Endothelial cell of umbilical vein (primary cell): ENCODE data around the gene SSX2IP. TPM values are rescaled to one million over a fixed set of nuclear protein-coding genes. Genes with fewer than 3 reads are reported as not detected.

Experiments
- BruUV-seq: library from RNA; stranded (reverse); fragments of 400-500 nt; replicated peaks from 2 replicates; lab custom pipeline; 2021; lab: Mats Ljungman, UMichigan
- CTCF ChIA-PET: fragments of 300-600, 350-600 bp; sonication (Branson Sonifier 250); formaldehyde crosslinking; loops from one replicate; lab custom pipeline; 2021; ENCODE audit warnings: antibody characterized with exemption, inconsistent platforms; lab: Charles Lee
- POLR2A ChIA-PET: fragments of 300-600, 350-600 bp; sonication (Branson Sonifier 250); formaldehyde crosslinking; loops from one replicate; lab custom pipeline; 2021; ENCODE audit warnings: antibody characterized with exemption, inconsistent platforms; lab: Charles Lee
- DNase-seq: peaks from one replicate; pipeline ENCODE4 v3.0.0-alpha.2; 2011; ENCODE audit warnings: low read depth, low spot score
- FAIRE-seq: peaks from 2 replicates; lab custom pipeline; 2011; peaks lifted over from hg19 to GRCh38; lab: Jason Lieb, UNC
- H2AFZ ChIP-seq: 2 replicates; pipeline ENCODE4 v1.6.0; 2012; ENCODE audit warnings: low read depth, low read length, control low read depth, inconsistent platforms
- H3K27ac ChIP-seq: 2 replicates; pipeline ENCODE4 v1.5.1; 2011; ENCODE audit warnings: low read depth, mild to moderate bottlenecking, control low read depth, low read length, moderate library complexity; ENCODE audit not compliant: insufficient read depth
- H3K27me3 ChIP-seq, 2 experiments: 2 replicates each; pipeline versions ENCODE4 v1.6.0 to v1.6.1; 2011; ENCODE audit warnings: low read length in 2 of 2, mixed read lengths in 1 of 2; ENCODE audit not compliant: control insufficient read depth in 2 of 2, insufficient read depth in 2 of 2
- H3K36me3 ChIP-seq, 2 experiments: 2 replicates in 1 of 2; 3 replicates in 1 of 2; pipeline ENCODE4 v1.5.1; 2011; ENCODE audit warnings: low read length in 2 of 2, mild to moderate bottlenecking in 1 of 2, moderate library complexity in 1 of 2; ENCODE audit not compliant: control insufficient read depth in 2 of 2, insufficient read depth in 2 of 2; ENCODE audit errors: extremely low read depth in 1 of 2
- H3K4me1 ChIP-seq: 3 replicates; pipeline ENCODE4 v1.5.1; 2011; ENCODE audit warnings: mild to moderate bottlenecking, low read length; ENCODE audit not compliant: control insufficient read depth, insufficient read depth; ENCODE audit errors: extremely low read depth
- H3K4me2 ChIP-seq: 2 replicates; pipeline ENCODE4 v1.6.1; 2011; ENCODE audit warnings: low read length, control low read depth, mixed read lengths; ENCODE audit not compliant: insufficient read depth
- H3K4me3 ChIP-seq, 3 experiments: fragments of 200-600 bp in 1 of 3; sonication (generic), shearing (Covaris generic) in 1 of 3; replicated peaks in 1 of 3; 2 replicates each; pipeline ENCODE4 v1.5.1; 2011 to 2016; ENCODE audit warnings: control low read depth in 3 of 3, low read length in 3 of 3, mild to moderate bottlenecking in 2 of 3, inconsistent platforms in 1 of 3, low read depth in 1 of 3, moderate library complexity in 1 of 3; ENCODE audit not compliant: insufficient read depth in 1 of 3
- H3K79me2 ChIP-seq: 2 replicates; pipeline ENCODE4 v1.6.0; 2012; ENCODE audit warnings: low read length, inconsistent platforms; ENCODE audit not compliant: control insufficient read depth, insufficient read depth
- H3K9ac ChIP-seq: replicated peaks from 2 replicates; pipeline ENCODE3; 2011; ENCODE audit warnings: low read length, control low read depth; ENCODE audit not compliant: insufficient read depth; ENCODE audit errors: extremely low read depth
- H3K9me1 ChIP-seq: replicated peaks from 3 replicates; pipeline ENCODE4 v1.6.0; 2011; ENCODE audit warnings: mild to moderate bottlenecking, low read length; ENCODE audit not compliant: control insufficient read depth, insufficient read depth; ENCODE audit errors: extremely low read depth
- H3K9me3 ChIP-seq: replicated peaks from 2 replicates; pipeline ENCODE4 v1.5.1; 2012; ENCODE audit warnings: low read length, inconsistent platforms; ENCODE audit not compliant: control insufficient read depth, insufficient read depth
- H4K20me1 ChIP-seq: replicated peaks from 2 replicates; pipeline ENCODE3; 2011; ENCODE audit warnings: mild to moderate bottlenecking, low read length; ENCODE audit not compliant: control insufficient read depth, insufficient read depth; ENCODE audit errors: extremely low read depth
- EZH2 ChIP-seq: IDR thresholded peaks from 2 replicates; pipeline ENCODE4 v1.6.1; 2012; ENCODE audit warnings: borderline replicate concordance, low read depth, mild to moderate bottlenecking, moderate library complexity, low read length, inconsistent platforms; ENCODE audit not compliant: severe bottlenecking
- FOS ChIP-seq: IDR thresholded peaks from 2 replicates; pipeline ENCODE4 v1.6.1; 2011; ENCODE audit warnings: mild to moderate bottlenecking, low read length, moderate library complexity, borderline replicate concordance; ENCODE audit not compliant: insufficient read depth
- GATA2 ChIP-seq: IDR thresholded peaks from 2 replicates; pipeline ENCODE4 v1.7.0; 2011; ENCODE audit warnings: low read depth, mild to moderate bottlenecking, moderate library complexity, mixed read lengths, low read length; ENCODE audit not compliant: insufficient read length, insufficient read depth
- JUN ChIP-seq: IDR thresholded peaks from 2 replicates; pipeline ENCODE4 v1.6.1; 2011; ENCODE audit warnings: borderline replicate concordance, low read depth; ENCODE audit not compliant: insufficient read length, insufficient read depth
- MYC ChIP-seq: IDR thresholded peaks from one replicate; pipeline ENCODE4 v1.6.1; 2011; ENCODE audit warnings: mild to moderate bottlenecking, low read depth, low read length
- POLR2A ChIP-seq: IDR thresholded peaks from 2 replicates; pipeline ENCODE4 v1.6.1; 2012; ENCODE audit warnings: low read depth, mild to moderate bottlenecking, control low read depth, low read length
- POLR2AphosphoS5 ChIP-seq: IDR thresholded peaks from 2 replicates; pipeline ENCODE4 v1.6.1; 2012; ENCODE audit warnings: low read depth, mild to moderate bottlenecking, control low read depth, low read length, moderate library complexity; ENCODE audit not compliant: insufficient read depth
- dilution Hi-C: fragments of 300-500 bp; cut with MboI; formaldehyde crosslinking; loops from one replicate; pipeline ENCODE4 v1.15.0; 2019; ENCODE audit warnings: low sequenced_read_pairs; ENCODE audit not compliant: extremely low pct_ligation_motif_present
- intact Hi-C: fragments of 100-400 bp; cut with micrococcal nuclease; formaldehyde crosslinking; loops from one replicate; pipeline ENCODE4 v1.10.0; 2022
- polyA plus RNA-seq, 4 experiments: library from polyadenylated mRNA; depleted of rRNA in 3 of 4; stranded (reverse) in 3 of 4; unstranded in 1 of 4; fragments of >200 nt; gene quantifications; 2 replicates each; pipeline versions ENCODE4 v1.2.1 to v1.2.3, GENCODE V29; 2011 to 2012; ENCODE audit warnings: missing spikeins in 1 of 4
- total RNA-seq: library from RNA; stranded (reverse); gene quantifications from 2 replicates; pipeline ENCODE4 v1.2.3, GENCODE V29; 2021
- TF ChIP-seq, protein P1 (sequence below): IDR thresholded peaks from 2 replicates; pipeline ENCODE4 v1.6.1; 2011; ENCODE audit not compliant: insufficient read depth, insufficient read length
- TF ChIP-seq, protein P2 (sequence below), 2 donors: IDR thresholded peaks; 1 replicate in 1 of 2; 2 replicates in 1 of 2; pipeline ENCODE4 v1.5.1; 2011; ENCODE audit warnings: low read length in 2 of 2, mild to moderate bottlenecking in 2 of 2, moderate library complexity in 2 of 2, control low read depth in 1 of 2, inconsistent platforms in 1 of 2, low read depth in 1 of 2; ENCODE audit not compliant: insufficient read depth in 1 of 2; ENCODE audit errors: extremely low read depth in 1 of 2

Gene SSX2IP
- total and polyA plus RNA-seq, 2 donors (not counting 3 experiments of a cell fraction or from before 2014, with no cell fraction given), result 0.77 to 8.4 TPM

DNA sequence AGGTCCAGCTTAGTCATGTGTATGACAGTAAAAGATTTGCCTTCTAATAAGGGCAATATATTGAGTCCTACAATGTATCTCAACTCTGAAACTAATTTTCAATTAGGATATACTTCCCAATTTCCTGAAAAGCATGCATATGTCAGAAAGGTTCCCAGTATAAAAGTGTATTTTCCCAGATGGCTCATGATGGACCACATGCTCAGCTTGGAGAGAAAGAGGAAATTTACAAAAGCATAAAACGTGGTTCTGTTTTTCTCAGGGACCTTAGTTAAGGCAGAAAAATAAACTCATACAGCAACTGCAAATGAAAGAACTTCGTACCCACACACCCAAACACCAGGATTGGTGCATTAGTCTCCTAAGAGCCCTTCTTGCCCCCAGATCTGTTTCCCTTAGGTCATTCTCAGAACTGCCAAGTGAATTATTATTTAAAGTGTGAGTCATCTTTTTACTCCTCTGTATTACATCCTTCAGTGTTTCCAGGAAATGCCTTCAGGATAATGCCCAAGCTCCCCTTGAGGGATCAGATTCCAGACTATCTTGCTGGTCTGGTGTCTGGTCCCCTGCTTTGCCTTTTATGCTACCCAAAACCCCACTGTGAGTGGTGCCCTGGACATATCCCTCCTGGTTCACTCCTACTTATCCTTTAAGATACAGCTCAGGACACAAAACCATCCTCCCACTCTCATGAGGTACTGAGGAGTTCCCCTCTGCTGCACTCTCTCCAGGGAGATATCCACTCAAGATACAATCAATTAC, 57.4 kb downstream of the SSX2IP start:
- Histone ChIP-seq H3K27me3 (no peaks in the 10 kb centered on the region), H3K9me1 (no peaks in the 10 kb centered on the region), H2AFZ (no peak overlapping the region), H3K79me2 (no peaks in the 10 kb centered on the region), H3K4me2 (peak overlapping the region; percentile 53), H3K4me3 (no peak overlapping the region), H3K36me3 (no peaks in the 10 kb centered on the region), H3K9ac (no peak overlapping the region), H3K4me1 (peaks cover 12% of the 10 kb centered on the region), H3K9me3 (no peaks in the 10 kb centered on the region), H3K27ac (no peak overlapping the region), H4K20me1 (no peaks in the 10 kb centered on the region)
- FAIRE-seq (peak; percentile 87), DNase-seq (peak; percentile 70)
- intact Hi-C loops (loop anchor here (1.0 kb wide), 1 partner anchor 13 kb away; no protein-coding TSS in a partner anchor), dilution Hi-C loops (no loop called here)
- ChIA-PET POLR2A (no interaction called here), CTCF (interaction anchor here (0.8 to 1.7 kb wide), 8 partner anchors 9 to 190 kb away, joined by 3 to 4 read pairs (median 3); partner anchors contain the start of genes GNG5 and SPATA1)
- TF ChIP-seq EZH2, result no peak
- TF ChIP-seq POLR2AphosphoS5, result no peak
- no peak for TF ChIP-seq POLR2A
- TF ChIP-seq GATA2, result no peak
- no peak for TF ChIP-seq MYC
- TF ChIP-seq, protein P1, sequence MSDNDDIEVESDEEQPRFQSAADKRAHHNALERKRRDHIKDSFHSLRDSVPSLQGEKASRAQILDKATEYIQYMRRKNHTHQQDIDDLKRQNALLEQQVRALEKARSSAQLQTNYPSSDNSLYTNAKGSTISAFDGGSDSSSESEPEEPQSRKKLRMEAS, result no peak
- TF ChIP-seq, protein P2, sequence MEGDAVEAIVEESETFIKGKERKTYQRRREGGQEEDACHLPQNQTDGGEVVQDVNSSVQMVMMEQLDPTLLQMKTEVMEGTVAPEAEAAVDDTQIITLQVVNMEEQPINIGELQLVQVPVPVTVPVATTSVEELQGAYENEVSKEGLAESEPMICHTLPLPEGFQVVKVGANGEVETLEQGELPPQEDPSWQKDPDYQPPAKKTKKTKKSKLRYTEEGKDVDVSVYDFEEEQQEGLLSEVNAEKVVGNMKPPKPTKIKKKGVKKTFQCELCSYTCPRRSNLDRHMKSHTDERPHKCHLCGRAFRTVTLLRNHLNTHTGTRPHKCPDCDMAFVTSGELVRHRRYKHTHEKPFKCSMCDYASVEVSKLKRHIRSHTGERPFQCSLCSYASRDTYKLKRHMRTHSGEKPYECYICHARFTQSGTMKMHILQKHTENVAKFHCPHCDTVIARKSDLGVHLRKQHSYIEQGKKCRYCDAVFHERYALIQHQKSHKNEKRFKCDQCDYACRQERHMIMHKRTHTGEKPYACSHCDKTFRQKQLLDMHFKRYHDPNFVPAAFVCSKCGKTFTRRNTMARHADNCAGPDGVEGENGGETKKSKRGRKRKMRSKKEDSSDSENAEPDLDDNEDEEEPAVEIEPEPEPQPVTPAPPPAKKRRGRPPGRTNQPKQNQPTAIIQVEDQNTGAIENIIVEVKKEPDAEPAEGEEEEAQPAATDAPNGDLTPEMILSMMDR (IDR thresholded peaks at IDR 0.05; ENCODE audit: extremely low read depth in 1 of 2, insufficient read depth in 1 of 2, low read depth in 1 of 2, low read length in 2 of 2), result no peak
- TF ChIP-seq FOS, result peak; percentile 84
- TF ChIP-seq JUN, result peak; percentile 89
- BruUV-seq, result no TSS peak
